ENCODE results near the gene NT5DC1.

DNA sequence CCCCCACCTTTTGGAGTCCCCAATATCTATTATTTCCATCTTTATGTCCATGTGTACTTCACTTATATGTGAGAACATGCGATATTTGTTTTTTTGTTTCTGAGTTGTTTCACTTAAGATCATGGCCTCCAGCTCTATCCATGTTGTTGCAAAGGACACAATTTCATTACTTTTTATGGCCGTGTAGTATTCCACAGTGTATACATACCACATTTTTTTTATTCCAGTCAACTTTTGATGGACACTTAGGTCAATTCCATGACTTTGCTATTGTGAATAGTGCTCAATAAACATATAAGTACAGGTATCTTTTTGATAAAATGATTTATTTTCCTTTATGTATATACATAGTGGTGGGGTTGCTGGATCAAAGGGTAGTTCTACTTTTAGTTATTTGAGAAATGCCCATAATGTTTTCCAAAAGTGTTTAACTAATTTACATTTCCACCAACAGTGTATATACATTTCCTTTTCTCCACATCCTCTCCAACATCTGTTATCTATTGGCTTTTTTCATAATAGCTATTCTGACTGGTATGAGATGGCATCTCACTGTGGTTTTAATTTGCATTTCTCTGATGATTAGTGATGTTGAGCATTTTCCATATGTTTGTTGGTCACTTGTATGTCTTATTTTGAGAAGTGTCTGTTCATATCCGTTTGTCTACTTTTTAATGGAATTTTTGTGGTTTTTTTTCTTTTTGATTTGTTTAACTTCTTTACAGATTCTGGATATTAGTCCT is 59.3 kb downstream of the NT5DC1 start:
- TF ChIP-seq, protein P1, sequence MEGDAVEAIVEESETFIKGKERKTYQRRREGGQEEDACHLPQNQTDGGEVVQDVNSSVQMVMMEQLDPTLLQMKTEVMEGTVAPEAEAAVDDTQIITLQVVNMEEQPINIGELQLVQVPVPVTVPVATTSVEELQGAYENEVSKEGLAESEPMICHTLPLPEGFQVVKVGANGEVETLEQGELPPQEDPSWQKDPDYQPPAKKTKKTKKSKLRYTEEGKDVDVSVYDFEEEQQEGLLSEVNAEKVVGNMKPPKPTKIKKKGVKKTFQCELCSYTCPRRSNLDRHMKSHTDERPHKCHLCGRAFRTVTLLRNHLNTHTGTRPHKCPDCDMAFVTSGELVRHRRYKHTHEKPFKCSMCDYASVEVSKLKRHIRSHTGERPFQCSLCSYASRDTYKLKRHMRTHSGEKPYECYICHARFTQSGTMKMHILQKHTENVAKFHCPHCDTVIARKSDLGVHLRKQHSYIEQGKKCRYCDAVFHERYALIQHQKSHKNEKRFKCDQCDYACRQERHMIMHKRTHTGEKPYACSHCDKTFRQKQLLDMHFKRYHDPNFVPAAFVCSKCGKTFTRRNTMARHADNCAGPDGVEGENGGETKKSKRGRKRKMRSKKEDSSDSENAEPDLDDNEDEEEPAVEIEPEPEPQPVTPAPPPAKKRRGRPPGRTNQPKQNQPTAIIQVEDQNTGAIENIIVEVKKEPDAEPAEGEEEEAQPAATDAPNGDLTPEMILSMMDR (IDR thresholded peaks at IDR 0.05): no peak
- no peak for TF ChIP-seq EZH2 (IDR thresholded peaks at IDR 0.05; ENCODE audit: borderline replicate concordance, insufficient read depth, low read depth, low read length, poor library complexity, severe bottlenecking)
